Measurements from ENCODE around the gene KRTAP10-8. TPM values are rescaled to one million over a fixed set of nuclear protein-coding genes. Genes with fewer than 3 reads are reported as not detected.

Gene KRTAP10-8
- total RNA-seq, 1 donor from 2014 or later: not detected

DNA sequence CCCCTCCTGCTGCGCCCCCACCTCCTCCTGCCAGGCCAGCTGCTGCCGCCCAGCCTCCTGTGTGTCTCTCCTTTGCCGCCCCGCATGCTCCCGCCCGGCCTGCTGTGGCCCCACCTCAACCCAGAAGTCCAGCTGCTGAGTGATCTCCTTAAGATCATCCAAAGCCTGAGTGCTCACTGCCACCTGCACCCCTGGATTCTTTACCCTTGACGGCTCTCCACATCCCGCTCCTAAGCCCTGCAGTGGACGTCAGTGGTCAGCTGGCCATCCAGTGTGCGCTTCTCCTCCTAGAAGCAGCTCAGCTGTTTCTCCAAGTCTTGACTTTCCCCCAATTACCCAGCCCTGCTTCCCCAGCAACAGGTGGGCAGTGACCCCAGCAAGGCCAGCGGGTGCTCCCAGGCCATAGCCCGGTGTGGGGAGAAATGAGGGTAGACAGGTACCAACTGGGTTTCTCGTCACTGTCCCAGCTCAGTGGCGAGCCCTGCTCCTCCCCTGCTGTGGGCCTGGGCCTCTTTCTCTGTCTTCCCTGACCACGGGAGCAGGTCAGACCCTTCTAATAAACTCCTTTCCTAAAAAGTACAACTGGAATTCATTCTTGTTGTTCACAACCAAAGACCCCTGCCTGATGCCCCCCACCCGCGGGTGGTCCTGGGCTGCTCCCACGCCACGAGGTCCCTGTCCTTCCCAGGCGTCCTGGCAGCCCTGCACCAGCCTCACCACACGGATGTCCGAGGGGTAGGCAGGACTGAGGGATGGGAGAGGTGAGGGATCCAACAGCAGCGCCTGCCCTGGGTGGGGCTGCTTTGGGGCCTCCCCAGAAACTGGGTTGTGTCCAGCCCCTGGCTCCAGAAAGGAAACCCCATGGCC, 10.1 kb upstream of the KRTAP10-8 start:
- H3K9me3 ChIP-seq: no peaks in the 10 kb centered on the region
- DNase-seq (peak; percentile 53), ATAC-seq (peak; percentile 23)
- H3K27ac ChIP-seq: no peak overlapping the region
- peaks cover 9% of the 10 kb centered on the region for H3K27me3 ChIP-seq
- H3K4me3 ChIP-seq: no peak overlapping the region
- intact Hi-C loops (cut with DNase I): no loop called here
- TF ChIP-seq, protein P1, sequence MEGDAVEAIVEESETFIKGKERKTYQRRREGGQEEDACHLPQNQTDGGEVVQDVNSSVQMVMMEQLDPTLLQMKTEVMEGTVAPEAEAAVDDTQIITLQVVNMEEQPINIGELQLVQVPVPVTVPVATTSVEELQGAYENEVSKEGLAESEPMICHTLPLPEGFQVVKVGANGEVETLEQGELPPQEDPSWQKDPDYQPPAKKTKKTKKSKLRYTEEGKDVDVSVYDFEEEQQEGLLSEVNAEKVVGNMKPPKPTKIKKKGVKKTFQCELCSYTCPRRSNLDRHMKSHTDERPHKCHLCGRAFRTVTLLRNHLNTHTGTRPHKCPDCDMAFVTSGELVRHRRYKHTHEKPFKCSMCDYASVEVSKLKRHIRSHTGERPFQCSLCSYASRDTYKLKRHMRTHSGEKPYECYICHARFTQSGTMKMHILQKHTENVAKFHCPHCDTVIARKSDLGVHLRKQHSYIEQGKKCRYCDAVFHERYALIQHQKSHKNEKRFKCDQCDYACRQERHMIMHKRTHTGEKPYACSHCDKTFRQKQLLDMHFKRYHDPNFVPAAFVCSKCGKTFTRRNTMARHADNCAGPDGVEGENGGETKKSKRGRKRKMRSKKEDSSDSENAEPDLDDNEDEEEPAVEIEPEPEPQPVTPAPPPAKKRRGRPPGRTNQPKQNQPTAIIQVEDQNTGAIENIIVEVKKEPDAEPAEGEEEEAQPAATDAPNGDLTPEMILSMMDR (IDR thresholded peaks at IDR 0.05): no peak
- H3K36me3 ChIP-seq: no peaks in the 10 kb centered on the region
- H3K4me1 ChIP-seq: no peaks in the 10 kb centered on the region

DNA sequence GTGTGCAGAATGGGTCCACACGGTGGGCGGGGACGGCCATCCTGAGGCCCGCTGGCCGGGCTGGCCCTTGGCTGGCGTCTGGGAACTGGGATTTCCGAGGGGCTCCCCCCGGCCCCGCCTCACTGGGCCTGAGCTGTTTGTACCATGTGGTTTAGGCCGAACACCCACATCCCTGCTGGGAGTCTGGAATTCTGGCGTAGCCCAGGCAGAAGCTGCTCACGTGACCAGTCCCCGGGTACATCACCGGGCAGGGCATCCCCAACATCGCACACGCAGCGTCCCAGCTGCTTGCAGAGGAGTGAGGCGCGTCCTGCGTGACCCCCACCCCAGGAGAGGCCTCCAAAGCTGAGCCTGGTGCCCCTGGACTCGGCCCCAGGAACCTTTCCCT, 9.4 kb upstream of the KRTAP10-8 start:
- Histone ChIP-seq H3K4me3 (no peak overlapping the region), H3K27ac (no peak overlapping the region), H3K27me3 (peaks cover 9% of the 10 kb centered on the region), H3K4me1 (no peaks in the 10 kb centered on the region), H3K36me3 (no peaks in the 10 kb centered on the region), H3K9me3 (no peaks in the 10 kb centered on the region)
- DNase-seq (no peak), ATAC-seq (peak; percentile 46)
- intact Hi-C loops (cut with DNase I): no loop called here
- TF ChIP-seq, protein P1 (IDR thresholded peaks at IDR 0.05): no peak

DNA sequence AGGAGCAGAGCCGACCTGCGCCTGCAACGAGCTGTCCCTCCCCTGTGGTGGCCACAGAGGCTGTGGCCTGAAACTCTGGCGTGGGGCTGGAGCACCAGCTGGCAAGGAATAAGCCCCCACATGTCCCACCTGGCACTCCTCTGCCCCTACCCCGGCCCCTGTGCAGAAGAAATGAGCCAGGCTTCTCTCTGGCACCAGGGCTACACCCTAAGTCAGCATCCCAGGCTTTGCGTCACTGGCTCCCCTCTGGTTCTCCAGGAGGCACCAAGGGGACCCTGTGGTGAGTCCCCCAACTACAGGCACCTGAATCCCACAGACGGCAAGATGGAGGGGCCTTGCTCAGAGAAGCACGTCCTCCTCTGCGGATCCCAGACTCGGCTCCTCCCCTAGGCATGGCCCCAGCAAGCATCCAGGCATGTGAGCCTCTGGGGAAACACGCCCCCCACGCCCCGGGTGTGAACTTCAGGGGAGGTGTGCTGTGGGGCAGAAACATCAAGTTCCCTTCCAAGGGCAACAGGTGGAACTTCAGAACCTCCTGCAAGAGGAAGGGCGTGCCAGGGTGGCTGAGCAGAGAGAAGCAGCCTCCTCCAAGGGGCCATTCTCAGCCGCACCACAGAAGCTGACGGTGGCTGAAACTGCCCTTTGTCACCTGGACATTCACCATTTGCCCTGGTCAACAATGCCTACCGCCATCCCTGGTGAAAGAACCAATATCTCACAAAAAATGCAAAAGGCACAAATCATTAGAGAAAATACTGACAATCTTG, 8.6 kb upstream of the KRTAP10-8 start:
- Histone ChIP-seq H3K9me3 (no peaks in the 10 kb centered on the region), H3K36me3 (no peaks in the 10 kb centered on the region), H3K27me3 (peaks cover 9% of the 10 kb centered on the region), H3K27ac (no peak overlapping the region), H3K4me1 (no peaks in the 10 kb centered on the region), H3K4me3 (no peak overlapping the region)
- TF ChIP-seq, protein P1 (IDR thresholded peaks at IDR 0.05): no peak
- intact Hi-C loops (cut with DNase I): no loop called here
- peak; percentile 48 for DNase-seq
- ATAC-seq: no peak

DNA sequence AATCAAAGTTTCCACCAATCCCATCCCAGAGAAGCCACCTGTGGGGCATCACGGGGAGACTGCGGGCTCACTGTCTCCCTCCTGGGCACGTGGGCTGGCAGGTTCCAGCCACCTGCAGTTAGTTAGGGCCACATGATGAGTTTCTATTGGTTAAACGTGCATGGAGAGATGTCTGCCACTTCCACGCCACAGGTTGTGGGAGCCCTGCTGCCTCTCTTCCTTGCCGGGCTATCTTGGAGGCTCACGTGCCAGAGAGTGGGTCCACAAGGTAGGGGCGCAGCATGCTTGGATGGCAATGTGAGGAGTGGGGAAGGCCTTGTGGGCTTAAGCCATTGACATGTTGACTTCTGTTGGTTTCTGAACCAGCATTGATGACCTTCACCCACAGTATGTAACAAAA, 8.0 kb upstream of the KRTAP10-8 start:
- Histone ChIP-seq H3K4me1 (no peaks in the 10 kb centered on the region), H3K36me3 (no peaks in the 10 kb centered on the region), H3K27ac (no peak overlapping the region), H3K4me3 (no peak overlapping the region), H3K27me3 (peaks cover 9% of the 10 kb centered on the region), H3K9me3 (no peaks in the 10 kb centered on the region)
- no peak for ATAC-seq
- TF ChIP-seq, protein P1 (IDR thresholded peaks at IDR 0.05): no peak
- no peak for DNase-seq
- intact Hi-C loops (cut with DNase I): no loop called here

DNA sequence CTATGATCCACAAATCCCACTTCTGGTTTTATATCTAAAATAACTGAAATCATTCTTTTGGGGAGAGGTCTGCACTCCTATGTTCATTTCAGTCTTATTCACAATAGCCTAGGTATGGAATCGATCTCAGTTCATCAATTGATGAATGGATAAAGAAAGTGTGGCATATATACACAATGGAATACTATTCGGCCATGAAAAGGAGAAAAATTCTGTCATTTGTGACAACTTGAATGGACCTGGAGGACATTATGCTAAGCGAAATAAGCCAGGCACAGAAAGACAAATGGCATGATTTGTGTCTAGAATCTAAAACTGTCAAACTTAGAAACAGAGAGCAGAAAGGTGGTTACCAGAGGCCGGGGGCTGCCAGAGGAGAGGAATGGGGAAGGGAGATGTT, 5.4 kb upstream of the KRTAP10-8 start:
- H3K4me3 ChIP-seq: no peak overlapping the region
- TF ChIP-seq, protein P1 (IDR thresholded peaks at IDR 0.05): no peak
- ATAC-seq: no peak
- no peak for DNase-seq
- no peaks in the 10 kb centered on the region for H3K36me3 ChIP-seq
- H3K27me3 ChIP-seq: peaks cover 9% of the 10 kb centered on the region
- intact Hi-C loops (cut with DNase I): no loop called here
- no peaks in the 10 kb centered on the region for H3K4me1 ChIP-seq
- no peak overlapping the region for H3K27ac ChIP-seq
- peaks cover 9% of the 10 kb centered on the region for H3K9me3 ChIP-seq

Measured in upper lobe of right lung (tissue), 1 donor.